ENCODE measurements around the gene HRAS.

The HRAS gene

DNA sequence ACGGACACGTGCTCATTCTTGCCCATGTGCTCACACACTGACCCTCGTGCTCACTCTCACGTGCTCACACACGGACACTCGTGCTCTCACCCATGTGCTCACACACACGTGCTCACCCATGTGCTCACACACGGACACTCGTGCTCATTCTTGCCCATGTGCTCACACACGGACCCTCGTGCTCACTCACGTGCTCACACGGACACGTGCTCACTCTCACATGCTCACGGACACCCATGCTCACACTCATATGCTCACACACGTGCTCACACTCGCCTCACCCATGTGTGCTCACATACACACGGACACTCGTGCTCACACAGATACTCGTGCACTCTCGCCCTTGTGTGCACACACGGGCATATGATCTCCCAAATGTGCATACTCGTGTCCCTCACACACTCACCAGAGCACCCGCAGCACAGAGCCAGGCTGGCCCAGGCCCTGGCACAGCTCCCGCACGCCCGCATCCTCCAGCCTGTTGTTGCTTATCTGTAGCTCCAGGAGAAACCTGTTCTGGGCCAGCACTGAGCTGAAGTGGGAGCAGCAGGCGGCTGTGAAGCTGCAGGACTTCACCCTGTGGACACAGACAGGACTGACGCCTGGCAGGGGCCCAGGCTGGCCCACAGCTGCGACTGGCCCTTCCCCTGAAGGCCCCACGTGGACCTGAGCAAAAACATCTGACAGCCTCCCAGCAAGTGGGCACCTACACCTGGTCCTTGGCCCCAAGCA, 37.6 kb downstream of the HRAS start:
- DNase-seq (ENCODE audit: low read depth in 2 of 3, low spot score in 1 of 3): no peak

DNA sequence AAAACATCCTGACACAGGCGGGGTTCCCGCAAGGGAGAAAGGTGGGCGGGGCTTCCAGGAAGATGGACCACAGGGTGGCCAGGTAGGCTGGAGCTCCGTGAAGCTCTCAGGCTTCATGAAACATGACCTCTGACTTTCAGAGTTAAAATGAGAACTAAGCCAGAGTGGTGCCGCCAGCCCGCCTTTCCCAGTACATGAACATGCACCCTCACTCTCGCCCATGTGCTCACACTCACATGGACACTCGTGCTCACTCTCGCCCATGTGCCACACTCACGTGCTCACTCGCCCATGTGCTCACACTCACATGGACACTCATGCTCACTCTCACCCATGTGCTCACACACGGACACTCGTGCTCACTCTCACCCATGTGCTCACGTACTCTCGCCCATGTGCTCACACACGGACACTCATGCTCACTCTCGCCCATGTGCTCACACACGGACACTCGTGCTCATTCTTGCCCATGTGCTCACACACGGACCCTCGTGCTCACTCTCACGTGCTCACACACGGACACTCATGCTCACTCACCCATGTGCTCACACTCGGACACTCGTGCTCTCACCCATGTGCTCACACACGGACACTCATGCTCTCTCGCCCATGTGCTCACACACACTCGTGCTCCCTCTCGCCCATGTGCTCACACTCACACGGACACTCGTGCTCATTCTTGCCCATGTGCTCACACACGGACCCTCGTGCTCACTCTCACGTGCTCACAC, 38.4 kb downstream of the HRAS start:
- no peak for DNase-seq (ENCODE audit: low read depth in 2 of 3, low spot score in 1 of 3)

DNA sequence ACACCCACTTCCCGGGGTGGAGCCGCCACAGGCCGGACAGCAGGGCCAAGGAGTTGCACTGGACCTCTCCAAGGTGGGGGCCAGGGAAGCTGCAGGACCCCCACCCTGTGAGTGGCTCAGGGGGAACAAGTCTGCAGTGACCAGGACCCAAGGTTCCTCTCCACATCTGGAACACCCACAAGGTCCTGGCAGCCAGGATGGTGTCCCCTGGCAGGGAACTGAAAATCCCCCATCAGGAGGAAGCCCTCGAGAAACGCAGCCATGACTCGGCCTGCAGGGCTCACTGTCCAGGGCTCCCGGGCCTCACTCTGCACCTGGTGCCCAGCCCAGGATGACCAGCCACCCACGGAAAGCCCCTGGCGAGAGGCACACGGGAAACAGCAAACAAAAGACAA, 39.8 kb downstream of the HRAS start:
- DNase-seq (ENCODE audit: low read depth in 2 of 3, low spot score in 1 of 3): no peak

DNA sequence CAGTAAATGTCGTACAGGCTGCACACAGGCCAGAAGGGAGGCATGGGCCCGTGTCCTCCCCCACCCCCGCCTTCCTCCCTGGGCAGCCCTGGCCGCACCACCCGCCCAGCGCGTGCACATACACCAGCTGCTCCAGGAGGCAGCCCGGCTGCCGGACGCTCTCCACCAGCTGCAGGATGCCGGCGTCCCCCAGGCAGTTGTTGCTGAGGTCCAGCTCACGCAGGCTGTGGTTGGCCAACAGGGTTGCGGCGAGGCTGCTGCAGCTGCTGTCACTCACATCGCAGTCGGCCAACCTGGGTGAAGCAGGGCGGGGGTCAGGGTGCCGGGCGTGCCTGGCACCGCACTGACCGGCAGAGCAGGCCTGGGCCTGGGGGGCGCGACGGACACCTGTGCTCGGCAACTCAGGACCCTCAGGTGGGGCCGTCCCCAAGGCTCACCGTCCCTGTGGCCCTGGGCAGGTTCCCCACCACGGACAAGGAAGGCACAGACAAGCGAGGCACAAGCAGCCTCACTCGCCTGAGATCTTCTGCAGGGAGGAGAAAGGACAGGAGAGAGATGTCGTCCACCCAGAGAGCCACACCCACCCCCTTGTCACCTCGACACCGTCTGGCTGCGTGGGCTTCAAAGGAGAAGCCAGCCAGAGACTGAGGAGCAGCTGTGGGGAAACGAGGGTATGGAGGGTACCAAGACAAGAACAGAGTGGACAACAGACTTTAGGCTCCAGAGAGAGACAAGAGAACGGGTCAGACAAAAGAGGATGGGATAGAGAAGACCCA, 40.4 kb downstream of the HRAS start:
- no peak for DNase-seq (ENCODE audit: low read depth in 2 of 3, low spot score in 1 of 3)

DNA sequence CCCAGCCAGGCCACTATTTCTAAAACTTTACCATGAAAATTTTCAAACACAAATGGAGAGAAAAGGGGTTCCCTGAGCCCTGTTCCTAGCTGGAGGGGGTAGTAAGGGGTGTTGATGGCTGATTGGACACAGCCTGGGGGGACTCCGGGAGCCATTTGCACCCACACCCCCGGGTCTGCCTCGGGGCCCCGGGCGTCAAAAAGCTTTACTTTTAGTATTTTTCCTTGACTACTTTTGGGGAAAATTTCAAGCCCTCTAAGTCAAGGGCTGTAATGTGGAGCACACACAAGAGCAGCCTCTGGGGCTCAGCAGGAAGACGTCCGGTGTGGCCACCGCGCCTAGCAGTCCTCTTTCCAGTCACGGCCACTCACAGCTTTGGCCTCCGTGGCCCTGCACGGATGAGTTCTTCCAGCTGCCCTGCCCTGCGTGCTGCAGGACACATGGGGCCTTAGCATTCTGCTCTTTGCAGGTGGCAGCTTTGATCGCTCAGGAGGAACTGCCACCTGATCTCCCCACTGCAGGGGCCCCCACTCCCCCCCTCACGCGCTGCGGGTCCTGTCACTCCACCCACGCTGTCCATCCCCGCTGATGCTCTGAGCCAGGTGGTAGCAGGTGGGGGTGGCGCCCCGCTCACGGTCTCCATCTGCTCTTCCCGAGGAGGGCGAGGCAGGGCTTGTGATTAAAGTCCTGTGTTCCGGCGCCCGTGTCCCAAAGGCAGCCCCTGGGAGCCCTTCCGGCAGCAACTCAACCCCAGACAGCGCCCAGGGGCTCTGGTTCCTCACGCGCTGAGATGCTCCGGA, 42.7 kb downstream of the HRAS start:
- no peak for DNase-seq (ENCODE audit: low read depth in 2 of 3, low spot score in 1 of 3)

DNA sequence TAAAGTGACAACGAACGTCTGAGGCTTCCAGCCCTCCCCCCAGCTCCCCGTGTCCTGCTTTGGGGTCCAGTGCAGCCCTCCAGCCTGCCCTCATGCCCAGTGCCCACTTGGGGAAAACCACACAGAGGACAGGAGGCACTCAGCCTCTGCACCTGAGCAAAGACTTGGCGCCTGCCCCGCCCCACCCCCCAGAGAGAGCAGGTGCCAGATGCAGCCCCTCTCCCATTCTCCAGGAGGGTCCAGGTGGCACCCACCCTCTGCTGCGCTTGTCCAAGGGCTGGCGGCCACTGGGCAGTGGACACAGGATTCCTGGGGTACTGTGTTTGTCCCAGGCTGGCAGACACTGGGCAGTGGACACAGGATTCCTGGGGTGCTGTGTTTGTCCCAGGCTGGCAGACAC, 44.0 kb downstream of the HRAS start:
- DNase-seq (ENCODE audit: low read depth in 2 of 3, low spot score in 1 of 3): no peak

DNA sequence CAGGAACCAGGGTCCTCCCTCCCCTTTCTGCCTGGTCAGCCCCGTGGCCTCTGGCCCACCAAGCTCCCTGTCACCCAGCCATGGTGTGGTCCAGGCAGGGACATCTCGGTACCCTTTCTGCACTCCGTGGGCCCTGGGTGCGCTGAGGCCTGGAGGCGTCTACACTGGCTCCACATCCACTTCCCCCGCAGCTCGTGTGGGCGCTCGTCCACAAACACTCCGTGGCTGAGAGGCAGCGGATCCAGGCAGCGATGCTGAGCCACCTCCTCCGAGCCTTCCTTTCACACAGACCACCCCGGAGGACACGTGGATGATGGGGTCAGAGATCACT, 44.5 kb downstream of the HRAS start:
- DNase-seq (ENCODE audit: low read depth in 2 of 3, low spot score in 1 of 3): no peak

DNA sequence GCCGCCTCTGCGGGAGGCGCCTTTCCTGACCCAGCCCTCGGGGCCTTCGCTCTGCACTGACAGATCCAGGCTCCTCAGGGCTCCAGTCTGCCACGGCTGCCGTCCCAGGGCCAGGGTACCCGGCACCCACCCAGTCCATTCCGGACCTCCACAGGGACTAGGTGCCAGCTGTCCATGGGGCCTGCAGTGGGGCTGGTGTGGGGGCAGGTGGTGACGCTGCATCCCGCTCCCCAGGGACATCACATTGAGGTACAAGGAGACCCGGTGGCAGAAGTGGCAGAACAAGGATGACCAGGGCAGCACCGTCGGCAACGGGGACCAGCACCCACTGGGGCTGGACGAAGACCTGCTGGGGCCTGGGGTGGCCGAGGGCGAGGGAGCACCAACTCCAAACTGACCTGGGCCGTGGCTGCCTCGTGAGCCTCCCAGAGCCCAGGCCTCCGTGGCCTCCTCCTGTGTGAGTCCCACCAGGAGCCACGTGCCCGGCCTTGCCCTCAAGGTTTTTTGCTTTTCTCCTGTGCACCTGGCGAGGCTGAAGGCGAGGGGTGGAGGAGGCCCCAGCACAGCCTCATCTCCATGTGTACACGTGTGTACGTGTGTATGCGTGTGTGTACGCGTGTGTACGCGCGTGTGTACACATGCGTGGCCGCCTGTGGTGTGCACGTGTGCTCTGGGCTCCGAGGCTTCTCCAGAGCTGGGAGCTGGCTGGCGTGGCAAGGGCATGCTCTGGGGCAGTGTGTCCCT, 45.0 kb downstream of the HRAS start:
- no peak for DNase-seq (ENCODE audit: low read depth in 2 of 3, low spot score in 1 of 3)

DNA sequence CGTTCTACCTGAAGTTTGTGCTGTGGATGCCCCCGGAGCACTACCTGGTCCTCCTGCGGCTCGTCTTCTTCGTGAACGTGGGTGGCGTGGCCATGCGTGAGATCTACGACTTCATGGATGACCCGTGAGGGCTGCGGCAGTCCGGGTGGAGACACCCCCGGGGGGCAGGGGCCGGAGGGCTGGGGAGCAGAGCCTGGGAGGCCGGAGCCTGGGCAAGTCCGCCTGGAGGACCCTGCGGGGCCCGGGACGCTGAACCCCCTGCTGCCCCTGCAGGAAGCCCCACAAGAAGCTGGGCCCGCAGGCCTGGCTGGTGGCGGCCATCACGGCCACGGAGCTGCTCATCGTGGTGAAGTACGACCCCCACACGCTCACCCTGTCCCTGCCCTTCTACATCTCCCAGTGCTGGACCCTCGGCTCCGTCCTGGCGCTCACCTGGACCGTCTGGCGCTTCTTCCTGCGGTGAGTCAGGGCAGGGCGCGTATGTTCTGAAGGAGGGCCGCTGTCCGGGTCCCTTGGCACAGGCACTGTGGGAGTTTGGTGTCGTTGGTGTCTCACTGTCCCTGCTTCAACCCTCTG, 45.7 kb downstream of the HRAS start:
- DNase-seq (ENCODE audit: low read depth in 2 of 3, low spot score in 1 of 3): no peak

DNA sequence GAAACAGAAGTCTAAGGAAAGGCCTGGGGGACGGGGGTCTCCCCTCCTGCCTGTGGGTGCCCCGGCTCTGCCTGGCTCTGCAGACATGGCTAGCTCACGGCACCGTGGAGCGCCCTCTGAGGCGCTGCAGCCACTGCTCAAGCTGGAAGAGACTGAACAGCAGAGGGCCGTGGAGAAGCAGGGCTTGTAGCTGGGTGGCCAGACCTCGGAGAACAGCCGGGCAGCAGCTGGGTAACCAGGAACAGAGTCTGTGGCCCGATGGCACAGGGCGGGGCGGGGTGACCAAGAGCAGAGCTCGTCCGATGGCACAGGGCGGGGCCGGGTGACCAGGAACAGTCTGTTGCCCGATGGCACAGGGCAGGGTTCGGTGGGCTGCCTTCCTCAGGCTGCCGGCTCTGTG, 46.4 kb downstream of the HRAS start:
- DNase-seq (ENCODE audit: low read depth in 2 of 3, low spot score in 1 of 3): no peak

DNA sequence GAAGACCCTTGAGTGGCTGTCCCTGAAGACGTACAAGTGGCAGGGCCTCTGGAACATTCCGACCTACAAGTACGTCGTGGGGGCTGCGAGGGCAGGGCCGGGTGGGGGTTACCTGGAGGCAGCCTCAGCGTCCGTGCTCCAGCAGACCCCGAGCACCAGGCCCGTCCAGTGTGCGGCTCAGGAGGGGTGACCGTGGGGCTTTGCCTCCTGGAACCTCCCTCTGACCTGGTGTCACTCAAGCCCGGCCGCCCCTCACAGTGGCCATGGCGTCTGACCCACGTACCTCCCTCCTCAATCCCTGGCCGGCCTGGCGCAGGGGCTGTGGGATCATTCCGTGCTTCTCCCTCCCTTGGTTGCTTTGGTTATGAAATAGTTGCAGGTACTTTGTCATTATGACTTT, 46.8 kb downstream of the HRAS start:
- no peak for DNase-seq (ENCODE audit: low read depth in 2 of 3, low spot score in 1 of 3)

DNA sequence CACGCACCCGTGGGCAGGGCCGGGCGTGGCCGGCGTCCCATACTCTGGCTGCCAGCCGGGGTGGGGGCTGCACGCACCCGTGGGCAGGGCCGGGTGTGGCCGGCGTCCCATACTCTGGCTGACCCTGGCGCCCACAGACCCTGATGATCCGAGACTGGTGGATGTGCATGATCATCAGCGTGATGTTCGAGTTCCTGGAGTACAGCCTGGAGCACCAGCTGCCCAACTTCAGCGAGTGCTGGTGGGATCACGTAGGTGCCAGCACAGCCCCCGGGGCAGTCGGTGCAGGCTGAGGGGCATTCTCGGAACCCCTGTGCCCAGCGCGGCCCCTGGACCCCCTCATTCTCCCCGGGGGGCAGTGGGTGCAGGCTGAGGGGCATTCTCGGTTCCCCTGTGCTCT, 47.3 kb downstream of the HRAS start:
- DNase-seq (ENCODE audit: low read depth in 2 of 3, low spot score in 1 of 3): no peak

DNA sequence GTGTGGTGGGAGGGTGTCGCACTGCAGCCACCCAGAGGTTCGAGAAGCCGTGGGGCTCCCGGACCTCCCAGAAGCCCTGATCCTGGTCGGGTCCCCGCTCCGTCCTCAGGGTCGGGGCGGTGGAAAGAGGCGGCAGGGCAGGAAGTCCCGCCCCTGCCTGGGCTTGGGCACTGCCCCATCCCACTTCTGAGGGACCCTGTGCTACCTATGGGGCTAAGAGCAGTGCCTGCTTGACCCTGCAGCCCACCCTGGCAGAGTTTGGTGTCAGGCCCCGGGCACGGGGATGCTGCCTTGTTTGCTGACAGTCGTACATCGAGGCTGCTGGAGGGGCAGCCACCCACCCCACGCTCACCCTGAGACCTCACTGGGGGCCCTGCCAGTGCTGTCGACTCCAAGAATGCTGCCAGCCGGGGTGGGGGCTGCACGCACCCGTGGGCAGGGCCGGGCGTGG, 47.8 kb downstream of the HRAS start:
- no peak for DNase-seq (ENCODE audit: low read depth in 2 of 3, low spot score in 1 of 3)

DNA sequence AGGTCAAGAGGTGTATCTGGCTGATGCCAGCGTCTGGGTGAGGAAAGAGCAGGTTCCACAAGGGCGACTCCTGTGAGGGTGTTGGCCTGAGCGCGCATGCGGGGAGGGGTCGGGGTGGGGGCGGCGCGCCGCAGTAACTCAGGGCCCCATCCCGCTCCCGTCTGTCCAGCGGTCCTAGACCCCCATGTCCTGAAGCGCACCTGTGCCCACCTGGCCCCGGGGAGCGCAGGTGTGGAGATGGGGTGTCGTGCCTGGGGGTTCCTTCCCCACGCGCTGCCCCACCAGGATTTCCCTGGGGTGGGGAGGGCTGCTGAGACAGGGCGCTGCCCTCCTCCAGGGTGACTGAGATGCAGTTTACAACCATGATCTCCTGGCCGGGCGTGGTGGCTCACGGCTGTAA, 49.2 kb downstream of the HRAS start:
- DNase-seq (ENCODE audit: low read depth in 2 of 3, low spot score in 1 of 3): no peak

DNA sequence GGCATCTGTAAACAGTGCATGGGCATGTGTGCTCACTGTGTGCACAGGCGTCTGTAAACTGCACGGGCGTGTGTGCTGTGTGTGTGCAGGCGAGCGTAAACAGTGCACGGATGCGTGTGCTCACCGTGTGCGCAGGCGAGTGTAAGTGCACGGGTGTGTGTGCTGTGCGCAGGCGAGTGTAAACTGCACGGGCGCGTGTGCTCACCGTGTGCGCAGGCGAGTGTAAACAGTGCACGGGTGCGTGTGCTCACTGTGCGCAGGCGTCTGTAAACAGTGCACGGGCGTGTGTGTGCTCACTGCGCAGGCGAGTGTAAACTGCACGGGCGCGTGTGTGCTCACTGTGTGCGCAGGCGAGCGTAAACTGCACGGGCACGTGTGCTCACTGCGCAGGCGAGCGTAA, 50.8 kb downstream of the HRAS start:
- DNase-seq (ENCODE audit: low read depth in 2 of 3, low spot score in 1 of 3): no peak
